ENCODE results near the gene AIP. TPM values are rescaled to one million over a fixed set of nuclear protein-coding genes. Genes with fewer than 3 reads are reported as not detected.
"Not testable (repeated sequence)": the region's sequence is repeated elsewhere in the genome, so short reads cannot be mapped to it uniquely, and the experiment has no call there.

Gene AIP
- total RNA-seq, 4 donors from 2014 or later, result 39.9 to 75.9 (median 58.4) TPM

DNA sequence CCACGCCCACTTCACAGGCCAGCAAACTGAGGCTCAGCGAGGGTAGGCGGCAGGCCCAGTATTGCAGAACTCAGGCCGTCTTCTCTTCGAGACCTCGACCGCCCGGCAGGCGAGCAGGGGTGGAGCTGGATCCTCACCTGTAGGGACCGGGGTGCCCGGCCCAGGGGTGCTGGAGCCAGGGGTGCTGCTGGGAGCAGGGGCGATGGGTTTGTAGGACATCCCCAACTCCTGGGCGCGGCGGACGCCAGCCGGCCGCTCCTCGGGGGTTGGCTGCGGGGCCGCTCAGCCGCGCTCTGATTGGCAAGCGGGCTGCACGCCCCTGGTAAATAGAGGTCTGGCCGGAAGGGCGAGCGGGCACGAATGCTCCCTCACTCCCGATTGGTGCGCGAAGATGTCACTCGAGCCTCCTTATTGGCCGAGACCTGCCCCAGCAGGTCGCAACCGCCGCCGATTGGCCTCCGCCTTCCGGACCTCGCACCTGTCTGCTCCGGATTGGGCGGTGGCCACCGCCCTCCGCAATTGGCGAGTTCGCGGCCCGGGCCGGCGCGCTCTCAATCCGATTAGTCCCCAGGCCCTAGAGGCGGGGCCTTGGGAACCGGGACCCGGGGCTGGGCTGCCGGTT is 25.1 kb downstream of the AIP start, which contains the start of gene CDK2AP2:
CDK2AP2 (minus strand) TSS at position 299 of the 622 bp plus-strand sequence; CDS start at position 219, 80 bp downstream.
- Histone ChIP-seq H3K27me3 (no peaks in the 10 kb centered on the region), H3K36me3 (no peaks in the 10 kb centered on the region), H3K9me3 (no peaks in the 10 kb centered on the region), H3K4me3 (peak within 1 kb of the TSS; percentile 70 to 87 (median 75)), H3K27ac (peak within 1 kb of the TSS; percentile 94 to 99 (median 97)), H3K4me1 (peaks cover 0 to 50% (median 34%) of the 10 kb centered on the region in 4 donors)
- TF ChIP-seq, protein P1, sequence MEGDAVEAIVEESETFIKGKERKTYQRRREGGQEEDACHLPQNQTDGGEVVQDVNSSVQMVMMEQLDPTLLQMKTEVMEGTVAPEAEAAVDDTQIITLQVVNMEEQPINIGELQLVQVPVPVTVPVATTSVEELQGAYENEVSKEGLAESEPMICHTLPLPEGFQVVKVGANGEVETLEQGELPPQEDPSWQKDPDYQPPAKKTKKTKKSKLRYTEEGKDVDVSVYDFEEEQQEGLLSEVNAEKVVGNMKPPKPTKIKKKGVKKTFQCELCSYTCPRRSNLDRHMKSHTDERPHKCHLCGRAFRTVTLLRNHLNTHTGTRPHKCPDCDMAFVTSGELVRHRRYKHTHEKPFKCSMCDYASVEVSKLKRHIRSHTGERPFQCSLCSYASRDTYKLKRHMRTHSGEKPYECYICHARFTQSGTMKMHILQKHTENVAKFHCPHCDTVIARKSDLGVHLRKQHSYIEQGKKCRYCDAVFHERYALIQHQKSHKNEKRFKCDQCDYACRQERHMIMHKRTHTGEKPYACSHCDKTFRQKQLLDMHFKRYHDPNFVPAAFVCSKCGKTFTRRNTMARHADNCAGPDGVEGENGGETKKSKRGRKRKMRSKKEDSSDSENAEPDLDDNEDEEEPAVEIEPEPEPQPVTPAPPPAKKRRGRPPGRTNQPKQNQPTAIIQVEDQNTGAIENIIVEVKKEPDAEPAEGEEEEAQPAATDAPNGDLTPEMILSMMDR (IDR thresholded peaks at IDR 0.05), result peak in 3 of 6 experiments; percentile 0 to 27 (median 25)
- TF ChIP-seq POLR2A (IDR thresholded peaks at IDR 0.05), result peak; percentile 89 to 97
- DNase-seq, result peak; percentile 99 to 100 (median 99)

DNA sequence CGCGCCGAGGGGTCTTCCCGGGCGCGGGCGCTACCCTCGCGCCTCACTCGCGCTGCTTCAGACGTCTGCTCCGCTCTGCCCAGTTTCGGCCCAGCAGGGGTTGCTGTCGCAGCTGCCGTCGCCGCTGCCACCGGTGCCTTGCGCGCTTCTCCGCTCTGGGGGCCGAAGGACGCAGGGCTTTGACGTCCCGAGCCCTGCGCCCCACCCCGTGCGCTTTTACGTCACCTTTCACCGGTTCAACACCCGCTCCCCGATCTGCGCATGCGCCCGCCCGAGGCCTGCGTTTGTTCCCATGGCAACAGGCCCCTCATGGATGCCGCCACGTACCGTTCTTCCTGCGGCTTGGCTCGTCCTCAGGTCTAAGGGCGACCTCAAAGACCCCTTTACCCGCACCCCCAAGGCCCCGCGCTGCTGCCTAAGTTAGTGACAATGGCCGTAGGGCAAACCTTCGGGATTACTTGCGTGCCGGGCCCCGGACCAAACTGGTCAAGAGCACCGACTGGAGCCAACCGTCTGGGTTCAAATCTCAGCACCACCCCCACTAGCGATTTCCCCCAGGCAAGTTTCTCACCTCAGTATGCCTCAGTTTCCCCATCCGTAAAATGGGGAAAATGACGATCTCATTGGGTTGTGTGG is 25.8 kb downstream of the AIP start:
- peaks cover 0 to 45% (median 30%) of the 10 kb centered on the region in 4 donors for H3K4me1 ChIP-seq
- peak; percentile 99 to 100 (median 100) for DNase-seq

DNA sequence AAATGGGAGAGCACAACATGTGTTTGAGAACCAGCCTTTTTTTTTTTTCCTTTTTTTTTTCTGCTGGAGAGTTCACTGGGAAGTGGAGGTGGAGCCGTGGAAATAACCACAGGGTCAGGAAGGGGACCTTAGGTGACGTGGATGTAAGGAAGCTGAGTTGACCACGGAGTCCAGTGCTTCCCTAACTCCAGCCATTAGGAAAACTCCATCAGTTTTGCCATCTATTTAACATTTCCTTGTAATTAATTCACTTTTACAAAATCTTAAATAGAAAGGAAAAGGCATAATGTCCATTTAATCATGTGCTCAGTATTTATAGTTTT is 27.2 kb downstream of the AIP start:
- Histone ChIP-seq H3K27me3 (no peaks in the 10 kb centered on the region), H3K36me3 (no peaks in the 10 kb centered on the region), H3K27ac (no peak overlapping the region), H3K4me3 (no peak overlapping the region), H3K4me1 (peaks cover 0 to 39% (median 25%) of the 10 kb centered on the region in 4 donors), H3K9me3 (no peaks in the 10 kb centered on the region)
- no peak for TF ChIP-seq POLR2A (IDR thresholded peaks at IDR 0.05)
- TF ChIP-seq, protein P1 (IDR thresholded peaks at IDR 0.05), result no peak
- DNase-seq, result no peak

More for the DNA sequence above, 25.8 kb downstream of the AIP start:
- Histone ChIP-seq H3K36me3 (no peaks in the 10 kb centered on the region), H3K27me3 (no peaks in the 10 kb centered on the region), H3K4me3 (peak overlapping the region; percentile 70 to 87 (median 75)), H3K27ac (peak overlapping the region; percentile 94 to 99 (median 97)), H3K9me3 (no peaks in the 10 kb centered on the region)
- TF ChIP-seq, protein P1 (IDR thresholded peaks at IDR 0.05), result peak in 1 of 6 experiments; percentile 21
- TF ChIP-seq POLR2A (IDR thresholded peaks at IDR 0.05), result peak; percentile 47 to 76

DNA sequence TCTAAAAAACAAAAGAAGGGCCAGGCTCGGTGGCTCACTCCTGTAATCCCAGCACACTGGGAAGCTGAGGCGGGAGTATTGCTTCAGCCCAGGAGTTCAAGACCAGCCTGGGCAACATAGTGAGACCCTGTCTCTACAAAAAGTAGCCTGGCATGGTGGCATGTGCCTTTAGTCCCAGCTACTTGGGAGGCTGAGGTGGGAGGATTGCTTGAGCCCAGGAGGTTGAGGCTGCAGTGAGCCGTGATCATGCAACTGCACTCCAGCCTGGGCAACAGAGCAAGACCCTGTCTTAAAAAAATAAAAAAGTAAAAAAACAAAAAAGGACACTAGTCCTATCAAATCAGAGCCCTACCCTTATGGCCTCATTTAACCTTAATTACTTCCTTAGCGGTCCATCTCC is 28.7 kb downstream of the AIP start:
- H3K4me3 ChIP-seq, H3K36me3 ChIP-seq, H3K27ac ChIP-seq, H3K9me3 ChIP-seq, H3K27me3 ChIP-seq, DNase-seq: not testable (repeated sequence)
- peaks cover 0 to 26% (median 13%) of the 10 kb centered on the region in 4 donors for H3K4me1 ChIP-seq

DNA sequence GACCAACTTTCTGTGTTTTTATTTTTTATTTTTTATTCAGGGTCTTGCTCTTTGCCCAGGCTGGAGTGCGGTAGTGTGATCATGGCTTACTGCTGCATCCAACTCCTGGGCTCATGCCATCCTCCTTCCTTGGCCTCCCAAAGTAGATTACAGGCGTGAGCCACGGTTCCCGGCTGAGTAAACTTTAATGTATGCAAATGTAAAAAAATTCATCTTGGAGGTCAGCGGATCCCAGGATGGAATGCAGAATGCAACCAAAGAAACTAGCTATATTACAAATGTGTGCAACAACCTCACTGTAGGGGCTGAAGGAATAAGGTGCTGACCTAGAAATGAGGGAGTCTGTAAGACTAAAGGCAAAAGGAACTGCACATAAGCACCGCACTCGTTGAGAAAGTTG is 31.3 kb downstream of the AIP start:
- no peak overlapping the region for H3K27ac ChIP-seq
- no peaks in the 10 kb centered on the region for H3K36me3 ChIP-seq
- peaks cover 0 to 10% (median under 1%) of the 10 kb centered on the region in 4 donors for H3K4me1 ChIP-seq
- no peak for DNase-seq
- H3K9me3 ChIP-seq, result no peaks in the 10 kb centered on the region
- no peak overlapping the region for H3K4me3 ChIP-seq
- TF ChIP-seq, protein P1 (IDR thresholded peaks at IDR 0.05), result no peak
- TF ChIP-seq POLR2A (IDR thresholded peaks at IDR 0.05), result no peak
- H3K27me3 ChIP-seq, result no peaks in the 10 kb centered on the region

DNA sequence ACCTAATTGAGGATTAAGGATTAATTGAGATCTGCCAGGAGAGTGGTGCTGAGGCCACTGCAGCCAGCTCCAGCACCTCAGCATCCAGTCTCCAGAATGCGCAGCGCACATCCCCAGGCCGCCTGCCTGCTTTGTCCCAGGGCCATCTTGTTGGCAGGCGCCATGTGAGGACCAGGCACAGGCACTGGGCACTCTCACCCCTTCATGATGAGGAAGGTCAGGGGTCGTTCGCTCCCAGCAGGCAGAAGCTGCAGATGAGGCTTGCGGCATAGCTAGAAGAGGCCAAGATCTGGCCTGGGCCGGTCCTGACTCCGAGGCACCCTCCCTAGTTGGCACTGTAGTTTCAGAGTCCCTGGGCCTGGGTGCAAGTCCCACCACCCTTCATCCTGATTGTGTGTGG is 34.0 kb downstream of the AIP start:
- Histone ChIP-seq H3K4me3 (no peak overlapping the region), H3K27me3 (no peaks in the 10 kb centered on the region), H3K4me1 (no peaks in the 10 kb centered on the region), H3K36me3 (no peaks in the 10 kb centered on the region), H3K9me3 (no peaks in the 10 kb centered on the region), H3K27ac (no peak overlapping the region)
- no peak for DNase-seq
- no peak for TF ChIP-seq POLR2A (IDR thresholded peaks at IDR 0.05)
- TF ChIP-seq, protein P1 (IDR thresholded peaks at IDR 0.05), result no peak
